GM03348 (cell line): ENCODE results near the gene ARHGEF9.
"Not testable (repeated sequence)": the region's sequence is repeated elsewhere in the genome, so short reads cannot be mapped to it uniquely, and the experiment has no call there.

ENCODE experiments used
- DNase-seq: peaks from one replicate; pipeline ENCODE4 v3.0.0; 2012; ENCODE audit warnings: low spot score

ARHGEF9 gene

DNA sequence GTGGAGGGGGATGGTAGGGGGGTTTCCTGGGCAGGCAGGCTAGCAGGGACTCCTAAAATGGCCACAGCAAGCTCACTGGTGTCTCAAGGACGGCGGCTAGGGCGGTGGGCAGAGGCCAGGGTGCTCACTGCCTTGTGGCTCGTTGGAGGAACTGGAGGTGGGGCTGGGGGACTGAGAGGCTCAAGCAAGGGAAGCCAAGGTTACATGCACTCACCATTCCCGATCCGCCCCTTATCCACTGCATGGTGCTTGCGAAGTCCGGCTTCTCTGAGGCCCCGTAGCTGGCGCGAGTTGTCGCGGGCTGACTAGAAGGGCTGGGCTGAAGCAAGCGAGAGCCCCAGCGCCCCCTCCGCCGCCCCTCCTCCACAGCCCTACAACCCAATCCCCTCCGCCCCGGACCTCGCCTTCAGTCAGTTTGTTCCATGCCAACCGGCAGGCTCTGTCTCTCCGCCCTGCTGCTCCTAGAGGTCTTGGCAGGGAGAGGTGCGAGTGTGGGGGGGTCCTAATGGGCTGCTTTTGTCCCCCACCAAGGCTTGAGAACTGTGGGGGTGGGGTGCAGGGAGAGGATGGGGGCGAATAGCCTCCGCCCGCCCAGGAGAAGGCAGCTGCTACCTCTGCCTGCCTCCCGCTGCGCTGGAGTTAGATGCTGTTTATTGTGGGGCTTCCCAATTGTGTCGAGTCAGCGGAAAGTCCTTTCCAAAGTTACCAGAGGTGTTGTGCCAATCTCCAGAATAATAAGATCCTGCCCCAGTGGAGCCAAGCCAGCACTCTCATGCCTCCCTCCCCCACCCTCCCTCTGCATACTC is at the start of gene ARHGEF9:
Gene ARHGEF9, minus strand, starts transcription at position 313 of the 806 bp plus-strand sequence. Its CDS starts 69 bp downstream, at position 244.
- peak; percentile 21 for DNase-seq

DNA sequence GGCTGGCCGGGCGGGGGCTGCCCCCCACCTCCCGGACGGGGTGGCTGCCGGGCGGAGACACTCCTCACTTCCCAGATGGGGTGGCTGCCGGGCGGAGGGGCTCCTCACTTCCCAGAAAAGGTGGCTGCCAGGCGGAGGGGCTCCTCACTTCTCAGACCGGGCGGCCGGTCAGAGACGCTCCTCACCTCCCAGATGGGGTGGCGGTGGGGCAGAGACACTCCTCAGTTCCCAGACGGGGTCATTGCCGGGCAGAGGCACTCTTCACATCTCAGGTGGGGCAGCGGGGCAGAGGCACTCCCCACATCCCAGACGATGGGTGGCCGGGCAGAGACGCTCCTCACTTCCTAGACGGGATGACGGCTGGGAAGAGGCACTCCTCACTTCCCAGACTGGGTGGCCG is 40.4 kb upstream of the ARHGEF9 start:
- DNase-seq: not testable (repeated sequence)

DNA sequence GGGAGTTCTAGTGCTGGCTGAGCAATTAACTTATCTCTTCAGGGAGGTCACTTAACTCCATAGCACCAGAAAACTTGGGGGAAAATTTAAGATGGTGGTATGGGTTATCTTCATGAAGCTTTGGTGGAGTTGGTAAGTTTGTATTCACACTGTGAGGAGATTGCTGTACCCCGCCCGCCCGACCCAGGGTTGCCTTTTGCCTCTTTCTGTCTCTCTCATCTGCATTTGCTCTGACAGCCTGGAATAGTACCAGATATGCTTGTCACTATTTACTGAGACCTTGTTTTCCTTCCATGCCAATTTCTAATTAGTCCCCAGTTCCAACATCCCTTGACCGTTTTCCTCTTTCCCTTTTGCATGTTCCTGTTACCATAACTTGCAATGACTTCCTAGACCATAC is 33.1 kb upstream of the ARHGEF9 start:
- no peak for DNase-seq

DNA sequence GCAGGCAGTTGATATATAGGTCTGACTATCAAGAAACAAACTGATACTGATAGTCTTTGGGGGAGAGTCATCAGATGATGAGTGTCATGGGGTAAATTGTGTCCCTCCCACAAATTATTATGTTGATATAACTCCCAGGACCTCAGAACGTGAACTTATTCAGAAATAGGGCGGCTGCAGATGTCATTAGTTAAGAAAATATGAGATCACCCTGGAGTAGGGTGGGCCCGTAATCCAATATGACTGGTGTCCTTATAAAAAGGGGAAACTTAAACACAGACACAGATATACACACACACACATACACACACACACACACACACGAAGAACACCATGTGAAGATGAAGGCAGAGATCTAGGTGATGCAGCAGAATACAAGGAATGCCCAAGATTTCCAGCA is 32.7 kb upstream of the ARHGEF9 start:
- no peak for DNase-seq

DNA sequence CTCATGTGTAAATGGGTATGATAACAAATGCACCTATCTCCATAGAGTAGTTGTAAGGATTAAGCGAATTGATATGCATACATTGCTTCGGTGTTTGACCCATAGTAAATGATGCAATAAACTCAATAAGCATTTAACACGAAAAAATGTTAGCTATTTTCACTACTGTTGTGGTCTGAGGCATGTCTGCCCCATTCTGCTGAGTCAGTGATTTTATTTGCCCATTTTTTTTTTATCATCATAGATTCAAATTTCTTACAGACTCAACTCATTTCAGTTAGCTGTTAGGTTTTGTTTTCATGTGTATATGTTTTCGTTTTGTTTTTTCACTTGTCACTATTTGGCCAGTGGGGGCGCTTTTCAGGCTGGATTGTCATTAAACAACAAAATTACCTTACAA is 27.8 kb upstream of the ARHGEF9 start:
- no peak for DNase-seq

DNA sequence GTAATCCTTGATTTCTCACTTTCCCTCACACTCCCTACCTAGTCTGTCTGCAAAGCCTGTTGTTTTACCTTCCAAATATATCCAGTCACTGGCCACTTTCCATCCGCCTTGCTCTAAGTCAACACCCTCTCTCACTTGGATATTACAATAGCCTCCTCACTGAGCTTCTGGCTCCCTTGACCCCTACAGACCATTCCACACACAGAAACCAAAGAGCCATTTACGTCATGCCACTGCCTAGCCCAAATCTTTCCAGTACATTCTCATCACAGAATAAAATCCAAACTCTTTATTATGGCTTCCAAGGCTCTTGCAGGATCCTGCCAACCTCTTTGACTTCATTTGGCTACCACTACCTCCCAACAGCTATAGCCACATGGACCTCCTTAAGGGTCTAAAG is 25.7 kb upstream of the ARHGEF9 start:
- no peak for DNase-seq

DNA sequence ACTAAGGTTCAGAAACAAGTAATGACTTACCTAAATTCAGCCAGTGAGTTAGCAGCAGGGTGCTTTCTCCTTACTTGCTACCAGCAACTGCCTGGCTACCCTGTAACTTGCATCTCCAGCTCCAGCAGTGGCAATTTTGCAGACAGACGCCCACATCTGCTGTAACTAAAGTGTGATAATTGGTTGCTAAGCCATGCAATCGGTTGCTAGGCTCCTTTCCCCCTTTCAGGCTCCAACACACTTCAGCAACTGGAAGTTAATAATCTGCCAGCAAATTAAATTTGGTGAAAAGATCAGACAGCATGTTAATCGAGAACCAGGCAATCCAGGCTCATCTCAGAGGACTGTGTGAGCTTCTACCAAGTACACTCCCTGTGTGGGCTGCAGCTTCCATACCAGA is 24.2 kb upstream of the ARHGEF9 start:
- no peak for DNase-seq

DNA sequence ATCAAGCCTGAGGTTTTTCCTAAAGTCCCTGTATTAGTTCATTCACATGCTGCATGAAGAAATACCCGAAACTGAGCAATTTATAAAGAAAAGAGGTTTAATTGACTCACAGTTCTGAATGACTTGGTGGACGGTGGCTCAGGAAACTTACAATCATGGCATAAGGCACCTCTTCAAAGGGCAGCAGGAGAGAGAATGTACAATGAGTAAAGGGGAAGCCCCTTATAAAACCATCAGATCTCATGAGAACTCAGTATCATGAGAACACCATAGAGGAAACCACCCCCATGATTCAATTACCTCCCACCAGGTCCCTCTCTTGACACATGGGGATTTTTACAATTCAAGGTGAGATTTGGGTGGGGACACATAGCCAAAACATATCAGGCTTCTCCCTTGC is 10.4 kb upstream of the ARHGEF9 start:
- DNase-seq: not testable (repeated sequence)

DNA sequence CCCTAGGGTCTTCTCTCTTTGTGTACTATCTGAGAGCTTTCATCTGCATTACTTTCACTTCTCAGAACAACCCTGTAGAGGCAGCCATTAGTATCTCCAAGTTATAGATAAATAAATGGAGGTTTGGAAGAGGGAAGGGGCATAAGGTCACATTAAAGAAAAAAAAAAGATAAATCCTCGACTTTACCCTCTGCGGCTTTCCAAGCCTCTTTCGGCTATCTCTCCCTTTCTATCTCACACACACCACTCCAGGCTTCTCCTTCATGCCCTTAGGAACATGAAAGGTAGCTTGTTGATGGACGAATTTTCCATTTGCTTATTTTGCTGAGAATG is 660 bp upstream of the ARHGEF9 start:
- DNase-seq: no peak

DNA sequence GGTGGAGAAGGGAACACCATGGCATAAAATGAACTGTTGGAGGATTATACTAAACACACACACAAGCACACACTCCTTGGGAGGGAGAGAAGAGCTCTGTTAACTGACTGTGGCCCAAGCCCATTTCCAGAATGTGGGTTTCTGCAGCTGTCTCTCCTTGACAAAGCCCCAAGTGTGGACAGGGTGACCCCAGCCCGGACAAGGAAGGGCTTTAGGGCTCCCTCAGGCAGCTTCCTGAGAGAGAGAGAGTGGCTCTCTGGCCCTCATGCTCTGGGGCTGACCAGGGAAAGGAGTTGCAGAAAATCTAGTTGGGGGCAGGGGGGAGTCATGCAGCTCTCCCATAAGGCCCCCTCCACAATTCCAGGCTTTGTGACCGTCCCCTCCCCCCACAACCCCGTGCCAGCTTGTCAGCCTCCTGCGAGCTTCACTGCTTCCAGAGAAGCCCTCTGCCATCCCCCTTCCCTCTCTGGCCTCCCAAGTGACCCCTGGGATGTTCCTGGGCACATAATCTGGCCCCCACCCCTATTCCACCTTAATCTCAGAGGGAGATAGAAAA is 590 bp downstream of the ARHGEF9 start:
- no peak for DNase-seq

DNA sequence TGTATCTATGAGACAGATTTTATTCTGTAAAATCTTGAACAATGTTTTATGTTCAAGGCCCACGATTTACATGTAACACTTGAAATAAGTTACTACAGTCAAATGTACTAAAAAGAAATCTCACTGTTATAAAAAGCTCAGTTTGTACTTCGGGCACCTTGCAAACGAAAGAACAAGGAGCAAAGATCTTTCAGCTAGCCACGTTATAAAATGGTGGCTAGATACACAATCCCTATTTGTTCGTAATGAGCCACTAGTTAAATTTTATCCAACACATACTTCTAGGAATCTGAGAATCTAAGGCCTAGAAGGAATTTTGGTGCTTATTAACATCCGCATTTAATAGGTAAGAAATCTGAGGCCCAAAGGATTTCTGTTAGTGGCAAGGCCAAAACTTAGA is 2.5 kb downstream of the ARHGEF9 start:
- DNase-seq: no peak

DNA sequence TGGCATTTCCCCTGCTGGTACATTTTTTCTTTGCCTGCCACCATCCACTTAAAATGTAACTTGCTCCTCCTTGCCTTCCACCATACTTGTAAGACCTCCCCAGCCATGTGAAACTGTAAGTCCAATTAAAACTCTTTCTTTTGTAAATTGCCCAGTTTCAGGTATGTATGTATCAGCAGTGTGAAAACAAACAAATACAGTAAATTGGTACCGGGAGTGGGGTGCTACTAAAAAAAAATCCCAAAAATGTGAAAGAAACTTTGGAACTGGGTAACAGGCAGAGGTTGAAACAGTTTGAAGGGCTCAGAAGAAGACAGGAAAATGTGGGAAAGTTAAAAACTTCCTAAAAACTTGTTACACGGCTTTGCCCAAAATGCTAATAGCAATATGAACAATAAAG is 16.3 kb downstream of the ARHGEF9 start:
- DNase-seq: no peak

DNA sequence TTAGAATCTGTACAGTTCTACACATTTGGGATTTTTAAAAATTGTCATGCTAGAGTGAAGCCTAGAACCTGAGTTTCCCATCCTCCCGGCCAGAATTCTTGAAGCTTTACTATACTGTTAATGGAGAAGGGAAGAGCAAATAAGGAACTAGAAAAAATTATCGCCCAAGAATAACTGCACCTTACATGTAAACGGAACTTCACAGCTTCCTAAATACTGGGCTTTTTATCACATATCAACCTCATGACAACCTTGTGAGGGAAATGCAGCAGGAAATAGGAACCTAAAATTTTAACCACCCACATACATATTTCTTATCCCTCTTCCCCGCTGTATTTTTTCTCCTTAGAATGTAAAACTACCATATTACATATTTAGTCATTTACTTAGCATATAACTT is 19.3 kb downstream of the ARHGEF9 start:
- DNase-seq: no peak

DNA sequence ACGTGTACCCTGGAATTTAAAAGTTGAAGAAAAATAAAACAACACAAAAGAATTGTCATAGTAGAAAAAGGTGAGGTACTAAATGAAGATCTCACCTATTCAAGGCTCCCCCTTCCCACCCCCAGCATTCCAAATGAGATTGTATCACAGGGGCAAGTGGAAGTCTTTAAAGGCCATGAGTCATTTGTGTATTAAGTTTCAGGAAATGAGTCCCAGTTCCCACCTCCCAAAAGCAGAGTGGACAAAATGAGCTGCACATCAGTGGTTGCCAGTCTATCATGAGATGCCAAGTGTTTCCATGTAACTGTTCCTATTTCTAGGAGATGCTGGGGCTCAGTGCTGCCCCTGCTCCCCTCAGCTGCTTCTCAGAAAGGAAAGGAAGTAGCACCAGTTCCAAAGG is 20.1 kb downstream of the ARHGEF9 start:
- DNase-seq: no peak

DNA sequence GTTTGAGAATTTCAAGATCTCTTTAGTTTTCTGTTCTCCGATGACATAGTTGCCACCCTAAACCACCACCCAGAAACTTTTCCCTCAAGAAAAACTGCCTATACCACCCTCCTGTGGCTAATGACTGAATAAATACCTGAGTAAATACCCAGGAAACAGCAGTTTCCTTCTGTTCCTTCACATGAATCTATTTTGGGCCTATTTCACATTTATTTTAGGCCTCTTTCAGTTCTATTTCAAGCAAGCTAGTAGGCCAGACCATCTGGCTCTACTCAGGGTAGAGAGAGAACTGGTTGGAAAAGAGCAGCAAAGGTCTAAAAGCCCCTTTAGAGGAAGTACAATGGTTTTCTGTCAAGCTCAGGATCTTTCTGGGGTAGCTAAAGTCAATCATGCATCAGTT is 23.4 kb downstream of the ARHGEF9 start:
- no peak for DNase-seq

DNA sequence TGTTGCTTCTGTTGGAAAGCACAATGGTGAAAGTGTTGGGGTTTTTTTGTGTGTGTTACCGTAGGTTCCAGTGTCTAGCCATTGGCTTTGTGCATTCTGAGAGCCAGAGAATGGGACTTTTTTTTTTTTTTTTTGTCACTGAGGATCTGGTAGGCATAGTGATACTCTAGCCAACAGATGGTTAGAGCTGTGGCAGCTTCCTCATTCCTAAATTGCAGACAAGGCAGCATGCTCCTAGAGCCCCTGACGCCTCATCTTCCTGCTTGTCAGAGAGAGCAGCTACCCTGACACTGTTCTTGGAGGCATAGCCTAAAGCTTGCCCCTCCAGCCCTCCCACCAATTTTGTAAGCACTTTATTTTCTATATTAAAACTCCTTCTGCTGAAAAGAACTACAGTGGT is 27.0 kb downstream of the ARHGEF9 start:
- DNase-seq: no peak

DNA sequence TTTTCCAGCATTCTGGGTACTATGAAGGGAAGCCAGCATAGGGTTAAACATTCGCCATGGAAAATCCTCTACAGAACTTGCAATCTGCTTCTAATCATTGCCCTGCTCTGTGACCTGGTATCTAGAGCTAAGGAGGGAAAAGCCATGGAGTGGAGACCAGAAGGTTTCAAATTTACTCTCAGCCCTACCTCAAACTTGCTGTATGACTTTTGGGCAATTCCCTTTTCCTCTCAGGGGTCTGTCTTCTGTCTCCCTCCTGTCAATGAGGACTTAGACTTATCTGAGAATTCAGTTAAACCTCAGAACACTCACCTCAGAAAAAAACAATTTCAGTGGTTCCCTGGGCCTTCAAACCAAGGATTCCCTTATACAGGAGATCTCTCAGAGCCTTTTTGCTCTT is 29.1 kb downstream of the ARHGEF9 start:
- DNase-seq: no peak

DNA sequence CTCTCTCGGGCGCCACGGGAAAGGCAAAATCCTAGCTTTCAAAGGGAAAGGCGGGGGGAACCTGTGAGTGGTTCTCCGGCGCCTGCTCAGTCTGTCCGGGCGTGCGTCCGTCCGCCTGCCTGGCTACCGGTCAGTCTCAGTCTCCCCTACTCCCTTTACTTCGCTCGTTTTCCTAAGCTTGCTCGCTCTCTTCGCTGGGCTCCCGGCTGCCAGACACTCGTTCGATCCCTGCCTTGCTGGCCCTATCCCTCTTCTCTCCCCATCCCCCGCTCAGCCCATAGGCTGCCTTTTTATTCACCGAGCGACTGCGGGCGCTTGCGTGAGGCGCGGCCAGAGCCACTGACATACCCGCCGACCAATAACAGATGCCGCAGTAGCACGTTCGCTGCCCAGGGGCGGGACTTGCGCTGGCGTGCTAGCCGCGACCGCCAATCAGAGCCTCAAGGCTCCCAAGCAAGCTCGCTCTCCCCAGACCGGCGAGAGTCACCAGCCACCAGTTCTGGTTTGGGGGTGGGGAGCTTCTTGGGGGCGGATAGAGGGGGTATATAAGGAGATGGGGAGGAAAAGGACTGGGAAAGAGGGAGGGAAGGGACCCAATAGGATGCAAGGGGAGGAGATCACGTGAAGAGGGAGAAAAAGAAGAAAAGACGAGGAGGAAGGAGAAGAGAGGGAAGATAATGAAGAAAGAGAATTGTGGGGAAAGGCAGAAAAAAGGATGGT is 30.0 kb downstream of the ARHGEF9 start:
- peak; percentile 93 for DNase-seq

DNA sequence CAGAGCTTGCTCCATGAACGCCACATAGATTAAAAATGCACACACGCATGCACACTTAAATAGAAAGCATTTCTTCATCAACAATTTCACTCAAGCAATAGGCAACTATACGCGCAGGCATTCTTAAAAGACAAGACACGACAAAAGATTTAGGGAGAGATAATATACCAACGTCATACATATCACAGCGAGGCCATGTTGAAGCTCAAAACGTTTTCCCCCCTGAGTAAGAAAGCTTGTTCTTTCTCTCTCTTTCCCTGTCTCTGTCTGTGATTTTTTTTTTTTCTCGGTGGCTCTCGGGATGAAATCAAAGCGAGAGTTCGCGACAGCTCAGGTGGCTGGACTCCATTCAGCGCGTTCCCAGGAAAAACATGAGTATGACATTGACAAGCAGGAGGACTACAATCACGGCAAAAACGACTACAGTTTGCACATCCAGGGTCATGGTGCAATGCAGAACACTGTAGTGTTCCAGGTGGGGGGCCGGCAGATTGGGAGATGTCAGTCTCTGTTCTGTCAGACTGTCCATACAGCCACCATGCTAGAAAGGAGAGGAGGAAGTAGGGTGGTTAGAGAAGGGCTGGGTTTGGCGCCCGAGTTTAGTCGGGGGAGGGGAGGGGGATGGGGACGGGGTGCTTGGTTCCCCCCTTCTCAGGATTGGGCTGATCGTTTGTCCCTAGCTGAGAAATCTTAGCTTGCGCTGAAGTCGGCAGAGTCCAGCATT is 30.7 kb downstream of the ARHGEF9 start:
- DNase-seq: no peak

DNA sequence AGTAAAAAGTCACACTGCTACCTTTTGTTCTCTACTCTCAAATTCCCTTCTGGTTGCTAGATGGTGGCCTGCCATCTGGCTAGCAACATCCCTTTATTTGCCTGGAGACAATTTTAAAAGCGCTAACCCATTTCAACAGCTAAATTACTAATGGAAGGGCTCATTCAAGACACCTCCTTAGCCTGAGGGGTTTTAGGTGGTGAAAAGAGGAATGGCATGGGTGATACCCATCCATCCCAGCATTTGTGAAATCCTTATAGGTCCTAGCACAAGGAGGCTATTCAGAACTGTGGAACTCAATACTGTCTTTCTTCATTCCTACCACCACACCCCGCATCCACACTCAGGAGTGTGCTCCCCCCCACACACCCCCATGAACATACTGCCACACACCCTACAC is 33.5 kb downstream of the ARHGEF9 start:
- no peak for DNase-seq

DNA sequence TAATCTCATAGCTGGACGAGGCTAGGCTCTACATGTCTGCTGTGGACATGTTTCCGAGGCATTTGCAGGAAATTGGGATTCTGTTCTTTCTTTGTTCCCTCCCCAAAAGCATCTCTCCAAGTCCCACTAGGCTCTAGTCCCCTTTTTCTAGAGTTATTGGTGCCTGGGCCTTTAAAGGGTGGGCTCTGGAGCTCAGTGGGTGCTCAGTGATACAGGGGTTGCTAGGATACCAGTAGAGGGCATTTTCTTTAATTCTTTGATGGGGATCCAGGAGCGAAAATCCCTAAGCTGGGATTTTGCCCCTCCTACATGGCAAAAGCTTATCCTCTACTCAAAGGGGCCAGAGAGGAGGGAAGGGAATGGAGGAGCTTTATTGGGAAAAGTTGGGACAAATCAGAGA is 34.2 kb downstream of the ARHGEF9 start:
- no peak for DNase-seq

DNA sequence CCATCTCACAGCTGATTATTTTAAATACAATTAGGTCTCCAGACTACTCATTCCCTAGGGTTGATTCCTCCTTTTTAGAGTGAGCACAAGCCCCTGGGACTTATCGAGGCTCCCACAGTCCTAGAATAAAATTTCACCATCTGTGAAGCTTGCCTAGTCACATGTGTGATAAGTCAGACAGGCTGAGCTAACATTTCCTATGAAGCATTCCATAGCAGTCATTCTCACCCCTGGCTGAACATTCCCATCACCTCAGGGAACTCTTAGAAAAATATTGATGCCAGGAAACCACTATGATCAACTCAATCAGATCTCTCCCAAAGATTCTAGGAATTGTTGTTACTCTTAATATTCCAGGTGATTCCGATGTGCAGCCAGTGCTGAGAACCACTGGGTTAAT is 37.7 kb downstream of the ARHGEF9 start:
- DNase-seq: peak; percentile 51

DNA sequence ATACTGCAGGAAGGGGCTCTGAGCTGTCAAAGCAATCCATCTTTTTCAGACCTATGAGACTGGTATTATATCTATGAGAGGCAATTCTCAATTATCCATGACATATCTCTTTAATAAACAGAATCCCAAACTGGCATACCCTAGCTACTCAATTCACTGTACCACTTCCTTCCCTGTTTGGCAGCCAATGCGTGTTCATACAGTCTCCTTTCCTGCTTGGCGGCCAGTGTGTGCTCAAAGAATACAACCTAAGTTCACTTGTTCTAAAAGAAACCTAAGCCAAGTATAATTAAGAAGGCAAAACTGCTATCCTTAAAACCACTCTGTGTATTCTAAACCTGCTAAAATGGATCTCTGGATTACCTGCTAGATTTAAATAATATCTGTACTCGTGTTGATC is 38.3 kb downstream of the ARHGEF9 start:
- DNase-seq: no peak
